KG1 (cell line): ENCODE measurements around the gene TMEM145.

Experiments
- DNase-seq: peaks from one replicate; lab custom pipeline; 2025; lab: John Stamatoyannopoulos, UW

TMEM145 gene

GRCh38 chr19:42288881-42289555, 24.1 kb upstream of the TMEM145 start:
- DNase-seq = no peak

GRCh38 chr19:42289556-42290041, 23.5 kb upstream of the TMEM145 start:
- DNase-seq = no peak

DNA sequence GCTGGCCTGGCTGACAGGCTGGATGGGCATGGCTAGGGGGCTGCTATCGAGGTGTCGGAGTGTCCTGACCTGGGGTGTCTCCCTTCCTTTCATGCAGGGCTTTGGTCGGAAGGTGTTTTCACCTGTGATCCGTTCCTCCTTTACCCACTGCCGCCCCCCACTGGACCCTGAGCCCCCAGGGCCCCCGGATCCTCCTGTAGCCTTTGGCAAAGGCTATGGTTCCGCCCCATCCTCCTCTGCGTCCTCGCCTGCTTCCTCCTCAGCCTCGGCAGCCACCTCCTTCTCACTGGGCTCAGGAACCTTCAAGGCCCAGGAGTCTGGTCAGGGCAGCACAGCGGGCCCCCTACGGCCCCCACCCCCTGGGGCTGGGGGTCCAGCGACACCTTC, 23.0 kb upstream of the TMEM145 start:
- no peak for DNase-seq

- no peak for DNase-seq
Measured at GRCh38 chr19:42290523-42291434, 22.3 kb upstream of the TMEM145 start.

DNA sequence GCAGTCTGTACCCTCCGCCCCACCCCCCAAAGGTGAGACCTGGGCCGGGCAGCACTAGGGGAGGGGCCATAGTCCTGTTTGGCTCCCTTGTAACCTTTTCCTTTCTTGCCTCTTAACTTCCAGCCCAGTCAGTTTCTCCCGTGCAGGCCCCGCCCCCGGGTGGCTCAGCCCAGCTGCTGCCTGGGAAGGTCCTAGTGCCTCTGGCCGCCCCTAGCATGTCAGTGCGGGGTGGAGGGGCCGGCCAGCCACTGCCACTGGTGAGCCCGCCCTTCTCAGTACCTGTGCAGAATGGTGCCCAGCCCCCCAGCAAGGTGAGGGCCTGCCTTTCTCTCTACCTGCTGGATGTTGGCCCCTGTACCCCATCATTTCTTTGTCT, 21.7 kb upstream of the TMEM145 start:
- DNase-seq = no peak

DNA sequence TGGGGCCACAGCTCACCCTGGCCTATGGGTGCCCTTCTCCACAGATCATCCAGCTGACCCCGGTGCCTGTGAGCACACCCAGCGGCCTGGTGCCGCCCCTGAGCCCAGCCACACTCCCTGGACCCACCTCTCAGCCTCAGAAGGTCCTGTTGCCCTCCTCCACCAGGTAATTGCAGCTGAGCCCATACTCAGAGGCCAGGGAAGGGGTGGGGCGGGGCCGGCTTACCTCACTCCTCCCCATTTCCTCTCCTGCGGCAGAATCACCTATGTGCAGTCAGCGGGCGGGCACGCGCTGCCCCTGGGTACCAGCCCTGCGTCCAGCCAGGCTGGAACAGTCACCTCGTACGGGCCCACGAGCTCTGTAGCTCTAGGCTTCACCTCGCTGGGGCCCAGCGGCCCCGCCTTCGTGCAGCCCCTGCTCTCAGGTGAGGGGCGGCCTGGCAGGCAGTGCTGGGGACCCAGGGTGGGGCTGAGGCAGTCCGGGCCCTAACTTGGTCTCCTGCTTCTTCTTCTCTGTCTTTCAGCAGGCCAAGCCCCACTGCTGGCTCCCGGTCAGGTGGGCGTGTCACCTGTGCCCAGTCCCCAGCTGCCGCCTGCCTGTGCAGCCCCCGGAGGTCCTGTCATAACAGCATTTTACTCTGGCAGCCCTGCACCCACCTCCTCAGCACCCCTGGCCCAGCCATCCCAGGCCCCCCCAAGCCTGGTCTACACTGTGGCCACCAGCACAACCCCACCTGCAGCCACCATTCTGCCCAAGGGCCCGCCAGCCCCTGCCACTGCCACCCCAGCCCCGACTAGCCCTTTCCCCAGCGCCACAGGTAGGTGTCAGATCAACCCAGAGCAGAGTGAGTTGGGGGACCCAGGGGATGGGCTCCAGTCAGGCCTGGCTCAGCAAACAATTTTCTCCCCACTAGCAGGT, 20.8 kb upstream of the TMEM145 start:
- DNase-seq = no peak

GRCh38 chr19:42292963-42293362, 20.1 kb upstream of the TMEM145 start:
- no peak for DNase-seq

DNA sequence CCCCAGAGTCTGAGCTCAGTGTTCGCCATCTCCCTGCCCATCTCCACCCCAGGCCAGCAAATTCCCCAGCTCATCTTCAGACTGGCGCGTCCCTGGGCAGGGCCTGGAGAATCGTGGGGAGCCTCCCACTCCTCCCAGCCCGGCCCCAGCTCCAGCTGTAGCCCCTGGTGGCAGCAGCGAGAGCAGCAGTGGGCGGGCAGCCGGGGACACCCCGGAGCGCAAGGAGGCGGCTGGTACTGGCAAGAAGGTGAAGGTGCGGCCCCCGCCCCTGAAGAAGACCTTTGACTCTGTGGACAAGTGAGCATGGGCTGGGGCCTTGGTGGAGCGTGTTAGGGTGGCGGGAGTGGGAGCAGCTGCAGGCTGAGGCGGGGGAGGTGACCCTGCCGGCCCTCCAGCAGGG, 19.6 kb upstream of the TMEM145 start:
- DNase-seq = no peak

DNA sequence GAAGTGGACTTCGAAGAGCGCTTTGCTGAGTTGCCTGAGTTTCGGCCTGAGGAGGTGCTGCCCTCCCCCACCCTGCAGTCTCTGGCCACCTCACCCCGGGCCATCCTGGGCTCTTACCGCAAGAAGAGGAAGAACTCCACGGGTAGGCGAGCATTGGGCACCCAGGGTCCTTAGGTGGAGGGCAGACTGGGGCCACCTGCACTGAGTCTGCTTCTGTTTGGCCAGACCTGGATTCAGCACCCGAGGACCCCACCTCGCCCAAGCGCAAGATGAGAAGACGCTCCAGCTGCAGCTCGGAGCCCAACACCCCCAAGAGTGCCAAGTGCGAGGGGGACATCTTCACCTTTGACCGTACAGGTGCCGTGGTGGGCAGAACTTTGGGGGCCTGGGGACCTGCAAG, 19.2 kb upstream of the TMEM145 start:
- no peak for DNase-seq

- no peak for DNase-seq
Measured at GRCh38 chr19:42294471-42295137, 18.5 kb upstream of the TMEM145 start.

- DNase-seq = no peak
Measured at GRCh38 chr19:42295342-42295741, 17.8 kb upstream of the TMEM145 start.

DNA sequence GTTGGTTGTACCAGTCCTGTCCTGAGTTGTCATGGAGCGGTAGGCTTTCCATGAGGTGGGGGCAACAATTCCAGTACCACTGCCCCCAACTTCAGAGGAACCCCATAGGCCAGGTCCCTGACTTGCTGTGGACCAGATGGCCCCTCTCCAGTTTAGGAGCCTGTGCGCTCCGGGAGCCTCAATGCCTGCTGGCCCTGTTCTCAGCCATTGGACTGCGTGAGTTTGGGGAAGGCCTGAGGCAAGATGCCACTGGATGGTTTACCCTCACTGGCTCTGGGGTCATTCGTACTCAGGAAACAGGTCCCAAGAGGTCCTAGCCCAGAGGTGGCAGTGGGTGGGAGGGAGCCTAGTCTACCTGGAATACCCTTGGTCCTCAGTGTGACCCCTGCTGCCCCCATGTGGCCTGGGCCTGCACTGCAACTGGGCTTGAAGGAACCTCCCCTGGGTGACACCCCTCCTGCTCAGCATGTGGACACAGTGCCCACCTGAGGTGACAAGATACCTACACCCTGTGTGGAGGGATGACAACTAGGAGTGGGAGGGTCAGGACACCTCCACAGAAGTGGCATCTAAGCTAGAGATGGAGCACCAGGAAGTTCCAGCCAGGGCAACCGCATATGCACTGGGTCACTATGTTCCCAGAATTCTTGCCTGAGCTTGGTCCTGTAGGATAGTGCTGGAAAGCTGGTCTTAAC, 17.1 kb upstream of the TMEM145 start:
- peak; percentile 31 for DNase-seq

GRCh38 chr19:42297039-42297438, 16.1 kb upstream of the TMEM145 start:
- DNase-seq = no peak

GRCh38 chr19:42301646-42302203, 11.4 kb upstream of the TMEM145 start, which contains the start of gene PRR19:
Gene PRR19, plus strand, starts transcription at chr19:42302132. Its CDS starts 7,453 bp downstream, at chr19:42309585.
- DNase-seq = no peak

DNA sequence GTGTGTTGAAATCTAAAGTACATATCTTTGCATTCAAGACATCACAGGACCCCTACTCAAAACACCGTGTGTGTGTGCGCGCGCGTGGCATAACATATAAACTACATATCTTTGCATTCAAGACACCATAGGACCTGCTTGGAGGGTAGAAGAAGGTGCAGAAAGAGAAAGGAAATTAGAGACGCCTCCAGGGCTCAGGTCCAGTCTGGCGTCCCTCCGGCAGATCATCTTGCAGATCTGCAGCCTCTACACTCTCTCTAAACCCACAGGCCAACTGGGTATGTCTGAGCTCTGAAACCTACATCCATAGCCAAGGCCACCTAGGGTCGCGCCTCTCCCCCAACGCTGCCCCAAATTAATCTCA, 10.0 kb upstream of the TMEM145 start:
- no peak for DNase-seq

DNA sequence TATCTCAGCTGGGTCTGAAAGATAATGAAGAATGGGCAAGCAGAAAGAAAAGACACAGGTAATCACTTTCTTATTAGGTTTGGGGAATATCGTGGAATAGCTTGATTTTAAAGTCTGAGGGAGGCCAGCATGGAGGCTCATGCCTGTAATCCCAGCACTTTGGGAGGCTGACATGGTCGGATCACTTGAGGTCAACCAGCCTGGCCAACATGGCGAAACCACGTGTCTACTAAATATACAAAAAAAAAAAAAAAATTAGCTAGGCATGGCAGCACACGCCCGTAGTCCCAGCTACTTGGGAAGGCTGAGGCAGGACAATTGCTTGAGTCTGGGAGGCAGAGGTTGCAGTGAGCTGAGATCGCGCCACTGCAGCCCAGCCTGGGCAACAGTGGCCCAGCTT, 9.2 kb upstream of the TMEM145 start:
- no peak for DNase-seq

DNA sequence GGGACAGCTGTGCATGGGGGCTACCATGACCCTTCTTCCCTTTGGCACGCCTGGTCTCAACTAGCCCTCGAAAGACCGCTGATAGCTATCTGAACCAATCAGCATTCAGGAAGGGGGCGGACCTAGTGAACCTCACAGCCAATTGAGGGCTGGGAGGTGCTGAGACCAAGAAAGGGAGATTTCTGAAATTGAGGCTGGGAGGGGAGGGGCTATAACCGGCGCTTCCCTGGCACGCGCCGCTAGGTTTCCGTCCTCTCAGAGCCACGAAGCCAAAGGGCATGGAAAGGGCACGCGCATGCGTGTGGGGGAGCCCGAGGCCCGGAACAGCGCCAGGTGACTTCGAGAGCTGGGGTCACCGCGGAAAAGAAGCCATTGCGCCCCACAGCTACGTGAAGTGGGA, 6.5 kb upstream of the TMEM145 start:
- no peak for DNase-seq

DNA sequence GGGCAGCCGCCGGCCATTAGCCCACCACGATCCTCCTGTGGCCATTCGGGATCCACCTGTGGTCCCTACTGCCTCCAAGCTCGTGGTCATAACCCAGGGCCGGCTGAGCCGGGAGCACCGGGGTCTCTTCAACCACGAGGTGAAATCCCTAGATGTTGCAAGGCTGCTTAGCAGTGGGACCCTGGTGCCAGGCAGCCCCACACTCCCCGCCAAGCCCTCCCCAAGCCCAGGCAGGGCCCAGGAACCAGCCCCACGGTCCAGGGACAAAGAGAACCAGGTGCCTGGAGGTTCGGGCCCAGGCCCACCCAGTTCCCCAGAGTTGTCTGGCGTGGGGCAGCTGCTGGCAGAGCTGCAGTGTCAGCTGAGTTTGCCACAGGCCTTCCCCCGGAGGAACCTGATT, 3.4 kb upstream of the TMEM145 start:
- no peak for DNase-seq

- DNase-seq = no peak
Measured at GRCh38 chr19:42311657-42312056, 1.5 kb upstream of the TMEM145 start.

DNA sequence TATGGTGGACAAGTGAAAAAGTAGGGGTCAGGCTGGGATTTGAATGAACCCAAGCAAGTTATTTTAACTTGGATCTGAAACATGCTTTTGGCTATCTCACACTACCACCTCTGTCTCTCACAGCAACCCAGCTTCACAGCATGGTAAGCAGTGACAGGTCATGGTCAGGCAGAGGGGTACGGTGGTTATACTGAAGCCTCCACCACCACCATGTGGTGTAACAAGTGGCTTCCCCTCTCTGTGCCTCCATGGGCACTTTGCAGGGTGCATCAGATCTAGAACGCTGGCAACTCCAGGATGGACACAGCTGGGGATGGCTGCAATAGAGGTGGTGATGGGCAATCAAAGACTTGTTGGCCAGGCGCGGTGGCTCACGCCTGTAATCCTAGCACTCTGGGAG, 739 bp upstream of the TMEM145 start:
- DNase-seq = no peak
